Neural crest cell (in vitro differentiated cells): Measurements from ENCODE around the gene MYLK2. TPM values are rescaled to one million over a fixed set of nuclear protein-coding genes. Genes with fewer than 3 reads are reported as not detected.

ENCODE experiments used
- DNase-seq: peaks from one replicate; pipeline ENCODE4 v3.0.0; 2021; ENCODE audit warnings: low read depth, mixed read lengths, low spot score
- H3K27ac Mint-ChIP-seq: one replicate; pipeline ENCODE4 v1.8.0; 2021; ENCODE audit warnings: mild to moderate bottlenecking, mixed read lengths; ENCODE audit not compliant: unreplicated experiment
- H3K27me3 Mint-ChIP-seq: 2 replicates; pipeline ENCODE4 v1.8.0; 2021; ENCODE audit warnings: low read depth, mild to moderate bottlenecking, mixed read lengths
- H3K36me3 Mint-ChIP-seq: 2 replicates; pipeline ENCODE4 v1.8.0; 2021; ENCODE audit warnings: low read depth, mild to moderate bottlenecking, mixed read lengths
- H3K4me1 Mint-ChIP-seq: 2 replicates; pipeline ENCODE4 v1.8.0; 2021; ENCODE audit warnings: mixed read lengths
- H3K4me3 Mint-ChIP-seq: one replicate; pipeline ENCODE4 v1.8.0; 2021; ENCODE audit warnings: mild to moderate bottlenecking, mixed read lengths
- H3K9me3 Mint-ChIP-seq: 2 replicates; pipeline ENCODE4 v1.8.0; 2021; ENCODE audit warnings: mixed read lengths
- long read RNA-seq: library from polyadenylated mRNA; unstranded; transcript quantifications from one replicate; pipeline ENCODE4 v2.0.0, GENCODE V29; 2020
- total RNA-seq: library from RNA; stranded (reverse); gene quantifications from 2 replicates; pipeline ENCODE4 v1.2.1, GENCODE V29; 2021
- TF ChIP-seq, protein P1 (sequence below): fragments of 200-600 bp; sonication (generic); conservative IDR thresholded peaks from 2 replicates; pipeline ENCODE4 v1.5.0; 2021; ENCODE audit warnings: antibody characterized with exemption, mild to moderate bottlenecking

The MYLK2 gene
- total RNA-seq: 1.6 and 1.8 TPM in 2 replicates
- long read RNA-seq: 0 reads

DNA sequence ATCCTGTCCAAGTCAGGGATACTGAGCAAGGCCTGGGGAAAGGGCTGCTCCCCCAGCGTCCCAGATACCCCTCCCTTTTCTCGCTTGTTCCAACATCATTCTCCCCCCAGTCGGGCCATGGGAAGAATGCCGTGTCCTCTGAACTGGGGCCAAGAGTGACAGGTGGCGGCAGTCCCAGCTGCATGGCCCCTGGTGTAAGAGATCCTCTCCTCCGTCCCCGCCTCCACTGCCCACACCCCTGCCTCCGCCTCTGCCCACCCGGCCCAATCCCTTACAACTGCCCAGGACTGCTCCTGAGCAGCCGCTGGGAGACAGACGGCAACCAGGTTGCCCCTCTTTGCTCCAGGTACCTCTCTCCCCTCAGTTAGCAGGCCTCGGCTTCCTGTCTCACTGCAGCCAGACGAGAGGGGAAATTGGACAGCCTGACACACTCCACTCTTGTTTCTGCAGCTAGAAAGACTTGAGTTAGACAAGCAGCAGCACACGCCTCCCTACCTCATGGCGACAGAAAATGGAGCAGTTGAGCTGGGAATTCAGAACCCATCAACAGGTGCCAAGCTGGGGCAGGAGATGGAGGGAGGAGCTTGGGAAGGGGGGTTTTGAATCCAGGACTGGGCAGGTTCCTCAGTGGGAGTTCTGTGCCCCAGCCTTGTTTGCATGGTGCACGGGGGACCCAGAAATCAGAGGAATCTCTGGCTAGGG is at the start of gene MYLK2:
Gene MYLK2, plus strand, starts transcription at position 274 of the 702 bp plus-strand sequence. Its CDS starts 225 bp downstream, at position 499.
- Mint-ChIP-seq H3K36me3 (no peaks in the 10 kb centered on the region), H3K4me3 (no peak within 1 kb of the TSS), H3K27me3 (peaks cover 2% of the 10 kb centered on the region), H3K4me1 (no peaks in the 10 kb centered on the region), H3K27ac (peak within 1 kb of the TSS; percentile 27), H3K9me3 (no peaks in the 10 kb centered on the region)
- DNase-seq: no peak
- TF ChIP-seq, protein P1, sequence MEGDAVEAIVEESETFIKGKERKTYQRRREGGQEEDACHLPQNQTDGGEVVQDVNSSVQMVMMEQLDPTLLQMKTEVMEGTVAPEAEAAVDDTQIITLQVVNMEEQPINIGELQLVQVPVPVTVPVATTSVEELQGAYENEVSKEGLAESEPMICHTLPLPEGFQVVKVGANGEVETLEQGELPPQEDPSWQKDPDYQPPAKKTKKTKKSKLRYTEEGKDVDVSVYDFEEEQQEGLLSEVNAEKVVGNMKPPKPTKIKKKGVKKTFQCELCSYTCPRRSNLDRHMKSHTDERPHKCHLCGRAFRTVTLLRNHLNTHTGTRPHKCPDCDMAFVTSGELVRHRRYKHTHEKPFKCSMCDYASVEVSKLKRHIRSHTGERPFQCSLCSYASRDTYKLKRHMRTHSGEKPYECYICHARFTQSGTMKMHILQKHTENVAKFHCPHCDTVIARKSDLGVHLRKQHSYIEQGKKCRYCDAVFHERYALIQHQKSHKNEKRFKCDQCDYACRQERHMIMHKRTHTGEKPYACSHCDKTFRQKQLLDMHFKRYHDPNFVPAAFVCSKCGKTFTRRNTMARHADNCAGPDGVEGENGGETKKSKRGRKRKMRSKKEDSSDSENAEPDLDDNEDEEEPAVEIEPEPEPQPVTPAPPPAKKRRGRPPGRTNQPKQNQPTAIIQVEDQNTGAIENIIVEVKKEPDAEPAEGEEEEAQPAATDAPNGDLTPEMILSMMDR: no peak

DNA sequence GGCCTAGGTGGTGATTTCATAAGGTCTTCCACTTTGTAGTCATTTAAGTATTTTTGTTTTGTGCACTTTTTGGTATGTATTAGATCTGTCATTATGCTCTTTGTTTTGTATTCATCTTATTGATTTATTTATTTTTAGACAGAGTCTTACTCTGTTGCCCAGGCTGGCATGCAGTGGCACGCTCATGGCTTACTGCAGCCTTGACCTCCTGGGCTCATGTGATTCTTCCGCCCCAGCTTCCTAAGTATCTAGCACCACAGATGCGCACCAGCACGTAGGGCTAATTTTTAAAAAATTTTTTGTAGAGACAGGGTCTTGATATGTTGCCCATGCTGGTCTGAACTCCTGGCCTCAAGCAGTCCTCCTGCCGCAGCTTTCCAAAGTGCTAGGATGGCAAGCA is 49.5 kb upstream of the MYLK2 start:
- H3K9me3 Mint-ChIP-seq: no peaks in the 10 kb centered on the region
- H3K4me1 Mint-ChIP-seq: no peaks in the 10 kb centered on the region
- H3K36me3 Mint-ChIP-seq: peaks cover 29% of the 10 kb centered on the region
- DNase-seq: no peak
- H3K27ac Mint-ChIP-seq: no peak overlapping the region
- TF ChIP-seq, protein P1: no peak
- H3K4me3 Mint-ChIP-seq: no peak overlapping the region
- no peaks in the 10 kb centered on the region for H3K27me3 Mint-ChIP-seq

DNA sequence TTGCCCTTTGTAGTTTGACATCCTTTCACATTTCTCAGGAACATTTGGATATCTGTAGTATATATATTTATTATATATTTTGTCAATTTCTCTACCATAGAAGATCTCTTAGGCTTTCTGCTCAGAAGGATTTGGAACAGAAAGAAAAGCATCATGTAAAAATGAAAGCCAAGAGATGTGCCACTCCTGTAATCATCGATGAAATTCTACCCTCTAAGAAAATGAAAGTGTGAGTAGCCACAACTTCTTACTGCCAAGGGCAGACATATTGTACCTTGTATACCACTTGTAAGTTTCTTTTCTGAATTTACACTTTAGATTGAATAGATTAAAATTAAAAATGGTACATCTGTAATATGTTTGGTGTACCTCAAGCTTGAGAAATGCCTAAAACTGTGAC is 48.9 kb upstream of the MYLK2 start:
- H3K36me3 Mint-ChIP-seq: peaks cover 26% of the 10 kb centered on the region
- TF ChIP-seq, protein P1: no peak
- H3K27ac Mint-ChIP-seq: no peak overlapping the region
- no peaks in the 10 kb centered on the region for H3K9me3 Mint-ChIP-seq
- no peaks in the 10 kb centered on the region for H3K4me1 Mint-ChIP-seq
- DNase-seq: no peak
- no peak overlapping the region for H3K4me3 Mint-ChIP-seq
- H3K27me3 Mint-ChIP-seq: no peaks in the 10 kb centered on the region

DNA sequence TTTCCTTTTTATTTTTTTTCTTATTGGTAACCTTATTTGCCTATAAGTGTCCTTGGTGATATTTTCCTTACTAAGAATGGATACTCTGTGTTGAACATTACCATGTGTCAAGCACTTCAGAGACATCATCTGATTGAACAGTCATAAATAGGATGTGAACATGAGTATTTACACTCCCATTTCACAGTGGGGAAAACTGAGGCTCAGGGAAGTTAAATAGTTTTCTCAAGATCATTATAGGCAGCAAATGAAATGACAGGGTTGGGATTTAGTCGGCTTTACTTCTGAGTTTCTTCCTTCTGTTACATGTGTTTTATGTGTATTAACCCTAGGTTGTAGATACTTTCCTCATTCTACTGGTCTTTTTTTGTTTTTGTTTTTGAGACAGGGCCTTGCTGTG is 44.7 kb upstream of the MYLK2 start:
- TF ChIP-seq, protein P1: no peak
- DNase-seq: no peak
- Mint-ChIP-seq H3K36me3 (peaks cover 35% of the 10 kb centered on the region), H3K4me3 (no peak overlapping the region), H3K27me3 (no peaks in the 10 kb centered on the region), H3K4me1 (no peaks in the 10 kb centered on the region), H3K9me3 (no peaks in the 10 kb centered on the region), H3K27ac (no peak overlapping the region)

DNA sequence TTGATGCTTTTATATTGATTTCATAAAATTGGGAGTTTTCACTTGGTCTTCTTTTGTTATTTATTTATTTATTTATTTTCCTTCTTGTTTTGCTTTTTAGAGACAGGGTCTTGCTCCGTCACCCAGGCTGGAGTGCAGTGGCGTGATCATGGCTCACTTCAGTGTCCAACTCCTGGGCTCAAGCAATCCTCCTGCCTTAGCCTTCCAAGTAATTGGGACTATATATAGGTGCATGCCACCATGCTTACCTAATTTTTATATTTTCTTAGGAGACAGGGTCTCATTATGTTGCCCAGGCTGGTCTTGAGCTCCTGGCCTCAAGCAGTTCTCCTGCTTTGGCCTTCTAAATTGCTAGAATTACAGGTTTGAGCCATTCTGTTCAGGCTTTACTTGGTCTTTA is 38.3 kb upstream of the MYLK2 start:
- H3K4me1 Mint-ChIP-seq: no peaks in the 10 kb centered on the region
- DNase-seq: no peak
- H3K4me3 Mint-ChIP-seq: no peak overlapping the region
- TF ChIP-seq, protein P1: no peak
- H3K9me3 Mint-ChIP-seq: no peaks in the 10 kb centered on the region
- no peak overlapping the region for H3K27ac Mint-ChIP-seq
- H3K27me3 Mint-ChIP-seq: no peaks in the 10 kb centered on the region
- peaks cover 24% of the 10 kb centered on the region for H3K36me3 Mint-ChIP-seq
